HAP-1 (cell line): ENCODE data around the gene MGMT.

ENCODE experiments used
- DNase-seq, 2 experiments: peaks; one replicate each; pipeline ENCODE4 v3.0.0-alpha.2; 2016 to 2020; ENCODE audit warnings: low spot score in 2 of 2
- H3K27me3 ChIP-seq: fragments of 250-450 bp; sonication (Bioruptor Pico); 2 replicates; pipeline ENCODE4 v1.5.1; 2020; ENCODE audit warnings: low read depth, mild to moderate bottlenecking, moderate library complexity
- H3K36me3 ChIP-seq: fragments of 250-450 bp; sonication (Bioruptor Pico); replicated peaks from 2 replicates; pipeline ENCODE4 v1.5.1; 2020; ENCODE audit warnings: mild to moderate bottlenecking
- H3K4me1 ChIP-seq: fragments of 250-450 bp; sonication (Bioruptor Pico); 2 replicates; pipeline ENCODE4 v1.5.1; 2020; ENCODE audit warnings: mild to moderate bottlenecking
- H3K4me3 ChIP-seq: fragments of 250-450 bp; sonication (Bioruptor Pico); 2 replicates; pipeline ENCODE4 v1.5.1; 2020; ENCODE audit warnings: mild to moderate bottlenecking, moderate library complexity
- H3K9me3 ChIP-seq: fragments of 250-450 bp; sonication (Bioruptor Pico); 2 replicates; pipeline ENCODE4 v1.5.1; 2020; ENCODE audit warnings: mild to moderate bottlenecking, moderate library complexity
- in situ Hi-C: fragments of 300-500 bp; cut with MboI; formaldehyde crosslinking; loops from 3 replicates; pipeline ENCODE4 v1.14.3; 2020; ENCODE audit warnings: low sequenced_read_pairs, inconsistent platforms, mixed read lengths

The MGMT gene

GRCh38 chr10:129541200-129541599 lies 74.2 kb downstream of the MGMT start:
- H3K4me1 ChIP-seq, result no peaks in the 10 kb centered on the region
- no peaks in the 10 kb centered on the region for H3K27me3 ChIP-seq
- no peaks in the 10 kb centered on the region for H3K36me3 ChIP-seq
- H3K4me3 ChIP-seq, result no peak overlapping the region
- in situ Hi-C loops, result no loop called here
- H3K9me3 ChIP-seq, result no peaks in the 10 kb centered on the region
- DNase-seq, result no peak

- H3K27me3 ChIP-seq, result no peaks in the 10 kb centered on the region
- in situ Hi-C loops, result no loop called here
- no peaks in the 10 kb centered on the region for H3K36me3 ChIP-seq
- DNase-seq, result no peak
- no peaks in the 10 kb centered on the region for H3K9me3 ChIP-seq
- no peak overlapping the region for H3K4me3 ChIP-seq
- no peaks in the 10 kb centered on the region for H3K4me1 ChIP-seq
Observed at GRCh38 chr10:129541748-129542487, 74.9 kb downstream of the MGMT start.

GRCh38 chr10:129542589-129542988 lies 75.5 kb downstream of the MGMT start:
- Histone ChIP-seq H3K9me3 (no peaks in the 10 kb centered on the region), H3K36me3 (no peaks in the 10 kb centered on the region), H3K4me1 (no peaks in the 10 kb centered on the region), H3K4me3 (no peak overlapping the region), H3K27me3 (no peaks in the 10 kb centered on the region)
- in situ Hi-C loops, result no loop called here
- no peak for DNase-seq

DNA sequence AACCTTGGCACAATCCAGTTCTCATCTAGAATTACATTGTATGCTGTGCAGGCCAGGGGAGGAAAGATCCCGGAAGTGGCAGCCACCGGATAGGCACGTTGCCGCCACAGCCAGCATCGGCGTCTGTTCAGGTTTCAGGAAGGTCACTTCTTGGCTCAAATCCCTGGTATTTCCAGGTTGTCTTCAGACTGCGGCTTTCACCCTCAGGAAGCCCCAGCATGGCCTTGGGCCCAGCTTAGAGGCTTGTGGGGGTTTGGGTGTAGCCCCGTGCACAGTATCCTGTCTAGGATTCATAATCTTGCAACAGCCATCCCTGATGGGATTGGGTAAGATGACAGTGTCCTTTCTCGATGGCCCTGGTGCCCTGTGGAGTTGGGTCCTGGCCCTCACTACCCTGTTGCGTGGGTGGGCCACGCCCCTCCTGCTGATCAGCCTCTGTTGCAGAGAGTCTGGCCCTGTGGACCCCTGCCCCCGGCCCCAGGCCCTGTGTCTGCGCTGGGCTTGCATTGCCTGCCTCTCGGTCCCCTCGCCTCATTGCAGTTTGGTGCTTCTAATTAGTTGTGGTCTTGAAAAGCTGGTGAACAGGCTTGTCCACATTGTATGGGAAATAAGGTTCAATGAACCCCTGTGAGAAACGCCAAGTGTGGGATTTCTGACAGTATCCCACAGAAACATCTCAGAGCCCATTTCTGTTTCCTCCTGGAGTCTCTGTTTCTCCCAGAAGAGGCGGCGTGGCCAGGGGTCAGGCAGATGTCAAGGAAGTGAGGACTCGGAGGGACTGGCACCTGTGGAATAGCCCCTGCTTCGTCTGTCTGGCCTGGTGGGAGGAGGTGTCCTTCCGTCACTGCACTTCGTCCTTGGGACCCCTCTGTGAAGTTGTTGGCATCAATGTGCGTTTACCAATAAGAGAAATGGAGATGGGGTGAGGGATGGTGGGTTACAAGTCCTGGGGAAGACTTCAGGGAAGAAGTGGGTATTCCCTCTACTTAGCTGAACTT lies 77.5 kb downstream of the MGMT start:
- no peaks in the 10 kb centered on the region for H3K27me3 ChIP-seq
- no peak for DNase-seq
- H3K36me3 ChIP-seq, result no peaks in the 10 kb centered on the region
- H3K4me3 ChIP-seq, result no peak overlapping the region
- no peaks in the 10 kb centered on the region for H3K4me1 ChIP-seq
- in situ Hi-C loops, result no loop called here
- no peaks in the 10 kb centered on the region for H3K9me3 ChIP-seq

DNA sequence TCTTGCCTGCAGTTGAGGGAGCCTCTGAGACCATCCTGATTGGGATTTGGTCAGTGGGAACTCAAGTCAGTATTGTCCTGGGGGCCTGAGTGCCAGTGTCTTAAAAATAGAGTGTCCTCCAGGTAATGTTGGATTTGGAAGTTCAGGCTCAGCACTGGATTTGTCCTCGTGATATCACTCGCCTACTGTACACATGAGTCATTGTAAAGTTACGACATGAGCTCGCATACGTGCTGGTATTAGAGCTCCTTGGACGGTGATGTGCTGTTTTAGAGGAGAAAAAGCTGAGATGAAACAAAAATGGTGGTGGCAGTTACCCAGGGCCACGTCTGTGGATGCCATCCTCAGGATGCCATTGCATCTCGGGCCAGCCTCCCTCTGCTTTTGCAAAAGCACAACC lies 78.2 kb downstream of the MGMT start:
- H3K9me3 ChIP-seq, result no peaks in the 10 kb centered on the region
- in situ Hi-C loops, result no loop called here
- H3K4me1 ChIP-seq, result no peaks in the 10 kb centered on the region
- DNase-seq, result no peak
- no peaks in the 10 kb centered on the region for H3K27me3 ChIP-seq
- no peaks in the 10 kb centered on the region for H3K36me3 ChIP-seq
- no peak overlapping the region for H3K4me3 ChIP-seq

DNA sequence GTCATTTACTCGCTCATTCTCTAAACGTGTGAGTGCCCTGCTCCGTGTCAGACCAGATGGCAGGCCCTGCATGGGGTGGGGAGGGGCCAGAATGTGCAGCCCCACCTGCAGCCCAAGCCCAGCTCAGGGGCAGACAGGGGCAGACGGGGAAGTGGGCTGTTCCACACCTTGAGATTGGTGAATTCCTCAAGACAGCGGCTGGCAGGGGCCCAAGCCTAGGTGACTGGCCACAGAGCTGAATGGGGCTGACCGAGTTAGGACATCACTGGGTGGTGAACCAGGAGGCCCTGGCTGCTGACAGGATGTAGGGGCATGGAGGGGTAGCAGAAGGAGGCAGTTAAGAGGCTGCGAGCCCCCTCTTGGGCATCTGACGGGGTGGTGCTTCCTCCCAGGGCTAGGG lies 79.1 kb downstream of the MGMT start:
- Histone ChIP-seq H3K4me1 (no peaks in the 10 kb centered on the region), H3K9me3 (no peaks in the 10 kb centered on the region), H3K4me3 (no peak overlapping the region), H3K36me3 (no peaks in the 10 kb centered on the region), H3K27me3 (no peaks in the 10 kb centered on the region)
- DNase-seq, result no peak
- in situ Hi-C loops, result no loop called here

GRCh38 chr10:129547608-129548007 lies 80.6 kb downstream of the MGMT start:
- in situ Hi-C loops, result no loop called here
- Histone ChIP-seq H3K4me3 (no peak overlapping the region), H3K4me1 (no peaks in the 10 kb centered on the region), H3K27me3 (no peaks in the 10 kb centered on the region), H3K9me3 (no peaks in the 10 kb centered on the region), H3K36me3 (no peaks in the 10 kb centered on the region)
- no peak for DNase-seq

GRCh38 chr10:129548600-129548999 lies 81.6 kb downstream of the MGMT start:
- Histone ChIP-seq H3K4me3 (no peak overlapping the region), H3K36me3 (no peaks in the 10 kb centered on the region), H3K27me3 (no peaks in the 10 kb centered on the region), H3K9me3 (no peaks in the 10 kb centered on the region), H3K4me1 (no peaks in the 10 kb centered on the region)
- in situ Hi-C loops, result no loop called here
- DNase-seq, result no peak

GRCh38 chr10:129550076-129550475 lies 83.0 kb downstream of the MGMT start:
- DNase-seq, result no peak
- Histone ChIP-seq H3K36me3 (no peaks in the 10 kb centered on the region), H3K4me1 (no peaks in the 10 kb centered on the region), H3K27me3 (no peaks in the 10 kb centered on the region), H3K9me3 (no peaks in the 10 kb centered on the region), H3K4me3 (no peak overlapping the region)
- in situ Hi-C loops, result no loop called here

- Histone ChIP-seq H3K27me3 (no peaks in the 10 kb centered on the region), H3K9me3 (no peaks in the 10 kb centered on the region), H3K36me3 (no peaks in the 10 kb centered on the region), H3K4me3 (no peak overlapping the region), H3K4me1 (no peaks in the 10 kb centered on the region)
- DNase-seq, result no peak
- in situ Hi-C loops, result no loop called here
Observed at GRCh38 chr10:129550658-129551057, 83.6 kb downstream of the MGMT start.

GRCh38 chr10:129552119-129552518 lies 85.1 kb downstream of the MGMT start:
- Histone ChIP-seq H3K27me3 (no peaks in the 10 kb centered on the region), H3K36me3 (no peaks in the 10 kb centered on the region), H3K4me1 (no peaks in the 10 kb centered on the region), H3K4me3 (no peak overlapping the region), H3K9me3 (no peaks in the 10 kb centered on the region)
- in situ Hi-C loops, result no loop called here
- no peak for DNase-seq

GRCh38 chr10:129553928-129554327 lies 86.9 kb downstream of the MGMT start:
- Histone ChIP-seq H3K9me3 (no peaks in the 10 kb centered on the region), H3K4me1 (no peaks in the 10 kb centered on the region), H3K27me3 (no peaks in the 10 kb centered on the region), H3K36me3 (no peaks in the 10 kb centered on the region), H3K4me3 (no peak overlapping the region)
- in situ Hi-C loops, result no loop called here
- no peak for DNase-seq

DNA sequence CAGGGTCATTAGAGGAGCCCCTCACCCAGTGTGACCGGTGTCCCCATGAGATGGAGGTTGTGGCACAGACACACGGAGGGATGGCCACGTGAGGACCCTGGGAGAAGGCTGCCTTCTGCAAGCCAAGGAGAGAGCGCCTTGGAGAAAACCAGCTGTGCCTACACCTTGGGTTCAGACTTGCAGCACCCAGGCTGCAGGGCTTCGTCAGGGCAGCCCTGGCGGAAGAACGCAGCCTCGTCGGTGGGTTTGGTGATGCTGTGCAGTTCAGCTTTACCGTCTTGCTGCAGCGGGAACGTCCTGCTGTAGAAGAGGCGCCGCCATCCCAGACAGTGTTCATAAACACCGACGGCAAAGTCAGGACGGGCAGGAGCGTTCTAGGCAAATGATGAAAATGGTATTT lies 89.3 kb downstream of the MGMT start:
- in situ Hi-C loops, result no loop called here
- DNase-seq, result no peak
- no peak overlapping the region for H3K4me3 ChIP-seq
- H3K36me3 ChIP-seq, result no peaks in the 10 kb centered on the region
- H3K4me1 ChIP-seq, result no peaks in the 10 kb centered on the region
- no peaks in the 10 kb centered on the region for H3K27me3 ChIP-seq
- no peaks in the 10 kb centered on the region for H3K9me3 ChIP-seq

DNA sequence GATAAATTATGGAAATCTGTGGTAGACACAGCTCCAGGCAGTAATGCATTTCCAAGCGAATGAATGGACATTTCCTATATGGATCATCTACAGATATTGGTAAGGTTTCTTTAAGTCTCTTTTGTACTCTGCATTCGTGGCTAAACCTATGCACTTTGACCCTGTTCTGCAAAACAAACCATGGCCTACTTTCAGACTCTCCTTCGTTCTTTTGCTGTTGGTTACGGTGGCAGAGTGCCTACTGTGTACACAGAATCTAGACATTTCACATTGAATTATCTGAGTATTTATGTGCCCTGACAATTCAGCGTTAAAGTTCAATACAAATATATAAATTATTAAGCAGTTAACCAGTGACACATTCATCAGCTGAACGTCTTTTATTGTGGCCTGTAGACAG lies 93.3 kb downstream of the MGMT start:
- DNase-seq, result no peak
- in situ Hi-C loops, result no loop called here

More for the DNA sequence above, 93.3 kb downstream of the MGMT start:
- Histone ChIP-seq H3K9me3 (no peaks in the 10 kb centered on the region), H3K27me3 (no peaks in the 10 kb centered on the region), H3K36me3 (no peaks in the 10 kb centered on the region), H3K4me3 (no peak overlapping the region), H3K4me1 (no peaks in the 10 kb centered on the region)
